GM12872 (cell line): ENCODE results near the gene NRG3.

Experiments used
- TF ChIP-seq, protein P1 (sequence below): IDR thresholded peaks from 3 replicates; pipeline ENCODE4 v1.5.1; 2011; ENCODE audit warnings: low read depth, mild to moderate bottlenecking, low read length, moderate library complexity; ENCODE audit not compliant: insufficient read depth

The NRG3 gene

DNA sequence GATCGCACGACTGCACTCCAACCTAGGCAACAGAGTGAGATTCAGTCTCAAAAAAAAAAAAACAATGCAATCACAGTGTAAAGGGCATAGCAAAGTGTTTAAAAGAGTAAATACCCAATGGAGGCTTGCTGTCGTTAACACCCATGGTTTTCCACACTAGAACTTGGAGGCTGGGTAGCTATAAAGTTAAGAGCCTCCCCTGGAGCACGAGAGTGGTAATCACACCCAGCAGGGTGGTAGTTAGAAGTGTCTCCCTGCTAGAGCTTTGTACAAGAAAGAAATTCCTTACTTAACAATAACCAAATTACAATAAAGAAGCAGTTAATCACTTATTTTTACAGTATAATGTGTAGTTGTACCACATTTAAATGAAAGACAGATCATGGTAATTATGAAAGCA is 1078.9 kb downstream of the NRG3 start:
- TF ChIP-seq, protein P1, sequence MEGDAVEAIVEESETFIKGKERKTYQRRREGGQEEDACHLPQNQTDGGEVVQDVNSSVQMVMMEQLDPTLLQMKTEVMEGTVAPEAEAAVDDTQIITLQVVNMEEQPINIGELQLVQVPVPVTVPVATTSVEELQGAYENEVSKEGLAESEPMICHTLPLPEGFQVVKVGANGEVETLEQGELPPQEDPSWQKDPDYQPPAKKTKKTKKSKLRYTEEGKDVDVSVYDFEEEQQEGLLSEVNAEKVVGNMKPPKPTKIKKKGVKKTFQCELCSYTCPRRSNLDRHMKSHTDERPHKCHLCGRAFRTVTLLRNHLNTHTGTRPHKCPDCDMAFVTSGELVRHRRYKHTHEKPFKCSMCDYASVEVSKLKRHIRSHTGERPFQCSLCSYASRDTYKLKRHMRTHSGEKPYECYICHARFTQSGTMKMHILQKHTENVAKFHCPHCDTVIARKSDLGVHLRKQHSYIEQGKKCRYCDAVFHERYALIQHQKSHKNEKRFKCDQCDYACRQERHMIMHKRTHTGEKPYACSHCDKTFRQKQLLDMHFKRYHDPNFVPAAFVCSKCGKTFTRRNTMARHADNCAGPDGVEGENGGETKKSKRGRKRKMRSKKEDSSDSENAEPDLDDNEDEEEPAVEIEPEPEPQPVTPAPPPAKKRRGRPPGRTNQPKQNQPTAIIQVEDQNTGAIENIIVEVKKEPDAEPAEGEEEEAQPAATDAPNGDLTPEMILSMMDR = no peak

DNA sequence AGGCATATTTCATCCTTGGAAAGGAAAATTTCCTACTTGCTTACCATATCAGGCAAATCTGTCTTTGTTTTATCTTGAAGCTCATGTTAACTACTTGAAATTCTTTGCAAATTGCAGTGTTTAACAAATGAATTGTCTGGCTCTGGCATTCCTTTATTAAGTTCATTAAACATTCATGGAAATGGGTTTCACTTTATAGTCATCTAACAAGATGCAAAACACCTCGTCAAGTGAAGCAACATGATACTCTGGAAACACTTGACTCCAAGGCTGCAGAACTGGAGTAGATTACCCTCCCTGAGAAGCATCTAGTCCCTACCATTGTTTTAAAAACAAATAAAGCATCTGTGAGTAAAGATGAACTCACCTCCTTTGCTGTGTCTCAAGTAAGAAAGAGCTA is 1086.9 kb downstream of the NRG3 start:
- TF ChIP-seq, protein P1 = no peak

DNA sequence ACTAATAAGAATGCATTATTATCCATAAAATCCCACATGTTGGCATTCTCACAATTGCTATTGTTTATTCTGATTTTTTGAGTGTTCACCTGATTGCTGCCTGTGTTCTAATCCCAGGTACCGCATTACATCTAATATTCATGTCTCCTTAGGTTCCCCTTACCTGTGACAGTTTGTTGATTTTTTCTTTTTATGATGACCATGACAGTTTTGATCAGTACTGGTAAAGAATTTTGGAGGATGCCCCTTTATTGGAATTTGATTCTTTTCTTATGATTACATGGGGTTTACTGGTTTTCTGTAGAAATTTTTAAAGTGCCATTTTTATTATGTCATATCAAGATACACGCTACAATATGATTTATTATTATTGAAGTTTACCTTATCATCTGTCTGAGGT is 1091.1 kb downstream of the NRG3 start:
- TF ChIP-seq, protein P1 = no peak

DNA sequence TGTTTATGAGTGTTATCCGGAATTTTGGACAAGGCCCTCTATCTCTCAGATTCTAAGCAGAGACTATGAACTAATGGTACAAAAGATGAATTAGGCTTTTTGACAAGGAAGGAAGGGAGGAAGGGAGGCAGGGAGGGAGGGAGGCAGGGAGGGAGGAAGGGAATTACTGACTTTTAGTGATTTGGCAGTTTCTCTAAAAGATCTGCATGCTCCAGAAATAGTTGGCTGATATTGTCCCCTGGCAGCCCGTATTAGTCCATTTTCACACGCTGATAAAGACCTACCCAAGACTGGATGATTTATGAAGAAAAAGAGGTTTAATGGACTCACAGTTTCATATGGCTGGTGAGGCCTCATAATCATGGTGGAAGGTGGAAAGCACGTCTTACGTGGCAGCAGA is 1093.5 kb downstream of the NRG3 start:
- TF ChIP-seq, protein P1 = no peak

DNA sequence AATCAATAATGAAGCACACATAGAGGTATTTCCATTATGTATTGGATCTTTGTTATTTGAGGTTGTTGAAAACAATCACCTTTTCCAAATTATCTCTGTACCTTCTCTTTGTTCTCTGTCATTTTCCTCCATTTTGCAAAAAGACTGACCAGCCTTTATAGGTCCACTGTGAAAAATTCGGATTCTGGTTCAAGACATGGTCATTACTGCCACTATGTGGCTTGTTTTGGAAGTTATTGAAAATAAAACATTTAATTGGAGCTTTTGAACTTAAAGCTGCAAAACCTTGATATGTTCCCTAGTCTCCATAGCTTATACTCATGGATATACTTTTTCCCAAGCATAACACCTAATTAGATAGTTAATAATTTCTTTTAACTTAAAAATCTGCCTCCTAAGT is 1094.4 kb downstream of the NRG3 start:
- TF ChIP-seq, protein P1 = 0 out of 3 replicates have a peak, but pooled peaks have one; percentile 10

DNA sequence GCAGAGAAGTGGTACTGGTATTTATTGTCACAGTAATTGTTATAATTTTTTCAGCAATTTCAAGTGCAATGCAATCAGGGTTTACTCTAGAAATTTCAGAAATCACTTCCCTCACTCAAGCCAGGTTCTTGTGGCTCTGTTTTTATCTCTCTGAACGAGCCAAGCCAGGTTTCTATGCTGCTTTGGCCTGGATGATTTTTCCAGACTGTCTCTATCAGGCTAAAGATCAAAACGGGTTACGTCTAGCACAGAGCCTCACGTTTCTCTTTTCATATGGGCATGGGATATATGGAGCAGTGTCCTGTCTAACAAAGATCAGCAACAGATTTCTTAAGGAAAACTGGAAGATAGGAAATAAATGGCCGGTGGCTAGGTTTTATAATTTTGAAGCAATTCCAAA is 1105.3 kb downstream of the NRG3 start:
- TF ChIP-seq, protein P1 = no peak

DNA sequence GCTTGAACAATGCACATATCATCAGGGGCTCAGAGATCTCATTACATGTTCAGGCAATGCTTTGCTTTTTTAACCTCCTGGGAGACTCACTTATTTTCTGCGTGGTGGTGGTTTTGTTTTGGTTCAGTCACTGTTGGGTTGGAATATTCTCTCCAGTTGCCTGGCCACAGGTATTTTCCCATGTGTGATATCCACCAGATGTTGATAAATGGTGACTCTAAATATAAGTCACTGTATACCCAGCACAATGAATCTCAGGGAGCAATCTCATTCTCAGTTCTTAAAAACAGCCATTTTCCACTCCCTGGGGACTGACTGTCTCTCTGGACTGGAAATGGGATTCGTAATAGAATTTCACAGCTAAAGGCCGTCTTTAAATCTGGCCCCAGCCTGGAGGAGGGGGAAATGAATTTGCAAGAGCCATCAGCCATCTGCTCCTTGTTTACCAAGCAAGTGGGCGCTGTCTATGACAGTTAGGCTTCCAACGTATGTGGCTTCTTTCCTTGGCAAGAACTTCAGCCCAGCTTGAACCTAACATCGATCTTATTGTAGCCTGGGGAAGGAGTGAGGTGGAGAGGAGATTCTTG is 1106.2 kb downstream of the NRG3 start:
- TF ChIP-seq, protein P1 = no peak
